Kidney (tissue), 14 donors: ENCODE measurements around the gene SULT1B1. TPM values are rescaled to one million over a fixed set of nuclear protein-coding genes. Genes with fewer than 3 reads are reported as not detected.
A peak's percentile ranks its signal among the peaks of the same experiment; 100 is the strongest.

Experiments
- DNase-seq, 5 donors: peaks; one replicate each; pipeline ENCODE4 v3.0.0-alpha.2; 2013 to 2020
- FAIRE-seq: peaks from 2 replicates; lab custom pipeline; 2012; peaks lifted over from hg19 to GRCh38; lab: Jason Lieb, UNC
- H3K27ac ChIP-seq, 2 donors: one replicate each; pipeline ENCODE4 v1.7.0; 2013; ENCODE audit warnings: low read depth in 2 of 2, low read length in 2 of 2, inconsistent platforms in 1 of 2
- H3K27me3 ChIP-seq: one replicate; pipeline ENCODE4 v1.7.1; 2013; ENCODE audit warnings: low read length, inconsistent platforms; ENCODE audit not compliant: control insufficient read depth, insufficient read depth
- H3K36me3 ChIP-seq, 3 donors: one replicate each; pipeline versions ENCODE4 v1.7.0 to v1.7.1; 2013; ENCODE audit warnings: low read length in 3 of 3, control low read depth in 1 of 3, inconsistent platforms in 1 of 3; ENCODE audit not compliant: insufficient read depth in 3 of 3, control insufficient read depth in 2 of 3
- H3K4me1 ChIP-seq, 3 donors: one replicate each; pipeline versions ENCODE4 v1.7.0 to v1.7.1; 2013; ENCODE audit warnings: low read length in 3 of 3, inconsistent platforms in 1 of 3, low read depth in 1 of 3; ENCODE audit not compliant: control insufficient read depth in 2 of 3, insufficient read depth in 2 of 3
- H3K4me3 ChIP-seq, 3 donors: one replicate each; pipeline versions ENCODE4 v1.7.0 to v1.8.1; 2013; ENCODE audit warnings: low read length in 3 of 3, control low read depth in 1 of 3, inconsistent platforms in 1 of 3
- H3K9ac ChIP-seq, 3 donors: one replicate each; pipeline versions ENCODE4 v1.7.0 to v1.7.1; 2013; ENCODE audit warnings: low read length in 3 of 3, control low read depth in 1 of 3, inconsistent platforms in 1 of 3
- H3K9me3 ChIP-seq, 3 donors: one replicate each; pipeline versions ENCODE4 v1.7.0 to v1.7.1; 2013; ENCODE audit warnings: low read length in 3 of 3, control low read depth in 1 of 3, inconsistent platforms in 1 of 3; ENCODE audit not compliant: control insufficient read depth in 2 of 3, insufficient read depth in 1 of 3
- CTCF ChIP-seq: IDR thresholded peaks from 3 replicates; pipeline ENCODE4 v1.5.1; 2012; ENCODE audit warnings: mild to moderate bottlenecking, moderate library complexity, borderline replicate concordance; ENCODE audit not compliant: insufficient read depth; ENCODE audit errors: extremely low read depth
- intact Hi-C: fragments of 100-400 bp; cut with DNase I; formaldehyde crosslinking; loops from one replicate; pipeline ENCODE4 v1.11.1; 2022
- polyA plus RNA-seq: library from polyadenylated mRNA; stranded (reverse); fragments of 350-450 nt; fragmentation: Illumina TruSeq; extraction: RNeasy Lipid Tissue Mini Kit (QIAGEN cat#74804); gene quantifications from one replicate; pipeline ENCODE4 v1.2.3, GENCODE V29; 2014; ENCODE audit warnings: low read depth, low replicate concordance; ENCODE audit not compliant: insufficient read depth
- total RNA-seq: library from RNA; stranded (reverse); fragmentation: NEBNext Ultra II Directional; extraction: Animal tissue kit (Norgen Biotek cat#: 25700); gene quantifications from one replicate; pipeline ENCODE4 v1.2.1, GENCODE V29; 2021
- donor health status: control.
- donor health status: control.
- donor health status: control.
- donor health status: control.
- donor health status: control.
- donor health status: DM: yes; HTN: yes; CAD: no.
- donor health status: Normal renal cell carcinoma (clear cell type).

The SULT1B1 gene
- total and polyA plus RNA-seq, 2 donors from 2014 or later: 0.39 to 4.7 TPM

- DNase-seq: peak in 1 of 5 donors; percentile 59
These were observed 22.4 kb upstream of the SULT1B1 start for GRCh38 chr4:69782651-69783310.

GRCh38 chr4:69781458-69782418, 21.3 kb upstream of the SULT1B1 start:
- H3K9me3 ChIP-seq: no peaks in the 10 kb centered on the region
- no peaks in the 10 kb centered on the region for H3K27me3 ChIP-seq
- no peaks in the 10 kb centered on the region for H3K4me1 ChIP-seq
- DNase-seq (no peak), FAIRE-seq (no peak)
- intact Hi-C loops: no loop called here
- TF ChIP-seq CTCF: no peak
- H3K4me3 ChIP-seq: no peak overlapping the region
- H3K9ac ChIP-seq: no peak overlapping the region
- H3K36me3 ChIP-seq: no peaks in the 10 kb centered on the region
- H3K27ac ChIP-seq: no peak overlapping the region

More at GRCh38 chr4:69782651-69783310, 22.4 kb upstream of the SULT1B1 start:
- H3K27ac ChIP-seq: no peak overlapping the region
- H3K9me3 ChIP-seq: no peaks in the 10 kb centered on the region
- H3K27me3 ChIP-seq: no peaks in the 10 kb centered on the region
- no peak for TF ChIP-seq CTCF
- H3K36me3 ChIP-seq: no peaks in the 10 kb centered on the region
- no peak overlapping the region for H3K4me3 ChIP-seq
- intact Hi-C loops: no loop called here
- H3K9ac ChIP-seq: no peak overlapping the region
- no peak for FAIRE-seq
- H3K4me1 ChIP-seq: no peaks in the 10 kb centered on the region

GRCh38 chr4:69780141-69780540, 19.7 kb upstream of the SULT1B1 start:
- intact Hi-C loops: no loop called here
- no peak overlapping the region for H3K9ac ChIP-seq
- no peak overlapping the region for H3K27ac ChIP-seq
- FAIRE-seq: no peak
- H3K36me3 ChIP-seq: no peaks in the 10 kb centered on the region
- no peaks in the 10 kb centered on the region for H3K9me3 ChIP-seq
- DNase-seq: no peak
- H3K4me3 ChIP-seq: no peak overlapping the region
- TF ChIP-seq CTCF: no peak
- no peaks in the 10 kb centered on the region for H3K4me1 ChIP-seq
- H3K27me3 ChIP-seq: no peaks in the 10 kb centered on the region
